Inferior parietal cortex (tissue), 1 donor: ENCODE data around the gene EVA1C.
"Not testable (repeated sequence)": the region's sequence is repeated elsewhere in the genome, so short reads cannot be mapped to it uniquely, and the experiment has no call there.

Source experiments
- DNase-seq: peaks from one replicate; pipeline ENCODE4 v3.0.0-alpha.2; 2016; ENCODE audit errors: extremely low spot score

EVA1C gene

GRCh38 chr21:32499249-32500055 is 86.9 kb downstream of the EVA1C start:
- no peak for DNase-seq

GRCh38 chr21:32503641-32504040 is 91.1 kb downstream of the EVA1C start:
- DNase-seq: not testable (repeated sequence)

GRCh38 chr21:32505767-32506166 is 93.3 kb downstream of the EVA1C start:
- DNase-seq: not testable (repeated sequence)

- DNase-seq: not testable (repeated sequence)
Observed at GRCh38 chr21:32506411-32506965, 94.0 kb downstream of the EVA1C start.

GRCh38 chr21:32507342-32507919 is 94.9 kb downstream of the EVA1C start:
- DNase-seq: no peak

- not testable (repeated sequence) for DNase-seq
Observed at GRCh38 chr21:32508036-32508435, 95.5 kb downstream of the EVA1C start.

GRCh38 chr21:32508558-32508957 is 96.1 kb downstream of the EVA1C start:
- no peak for DNase-seq

- DNase-seq: not testable (repeated sequence)
Observed at GRCh38 chr21:32508975-32509374, 96.5 kb downstream of the EVA1C start.

- no peak for DNase-seq
Observed at GRCh38 chr21:32514275-32515055, 102.0 kb downstream of the EVA1C start.

- no peak for DNase-seq
Observed at GRCh38 chr21:32515874-32516273, 103.4 kb downstream of the EVA1C start.

- no peak for DNase-seq
Observed at GRCh38 chr21:32516756-32517649, 104.5 kb downstream of the EVA1C start.

GRCh38 chr21:32519945-32520874 is 107.7 kb downstream of the EVA1C start:
- no peak for DNase-seq

GRCh38 chr21:32520875-32521735 is 108.6 kb downstream of the EVA1C start:
- DNase-seq: no peak

- DNase-seq: no peak
Observed at GRCh38 chr21:32521736-32522355, 109.3 kb downstream of the EVA1C start.

GRCh38 chr21:32523463-32523862 is 111.0 kb downstream of the EVA1C start:
- no peak for DNase-seq

GRCh38 chr21:32523988-32524719 is 111.6 kb downstream of the EVA1C start:
- DNase-seq: no peak

- DNase-seq: no peak
Observed at GRCh38 chr21:32525282-32525681, 112.8 kb downstream of the EVA1C start.

GRCh38 chr21:32529679-32530078 is 117.2 kb downstream of the EVA1C start:
- no peak for DNase-seq
